IMR-90 (cell line): ENCODE measurements around the gene CFAP97. TPM values are rescaled to one million over a fixed set of nuclear protein-coding genes. Genes with fewer than 3 reads are reported as not detected.

Experiments
- ATAC-seq: fragments of 200-7000 bp; cut with Tn5 transposase; 2 replicates; pipeline ENCODE4 v1.9.1; 2020; ENCODE audit warnings: low read depth, mild to moderate bottlenecking, moderate library complexity
- BruUV-seq: library from RNA; stranded (reverse); fragments of 400-500 nt; replicated peaks from 2 replicates; lab custom pipeline; 2021; lab: Mats Ljungman, UMichigan
- CTCF ChIA-PET: fragments of 300-600 bp; formaldehyde crosslinking; extraction: SDS; loops from one replicate; lab custom pipeline; 2021; ENCODE audit warnings: antibody characterized with exemption; lab: Yijun Ruan, JAX
- POLR2A ChIA-PET: fragments of 300-600 bp; sonication (Branson Sonifier 250); formaldehyde crosslinking; loops from one replicate; lab custom pipeline; 2022; ENCODE audit warnings: antibody characterized with exemption; ENCODE audit not compliant: unreplicated experiment; lab: Charles Lee
- DNase-seq: peaks from one replicate; pipeline ENCODE4 v3.0.0; 2013
- H2AFZ ChIP-seq: replicated peaks from 2 replicates; pipeline ENCODE3; 2013; ENCODE audit warnings: low read length, mild to moderate bottlenecking; ENCODE audit not compliant: poor library complexity
- H2AK5ac ChIP-seq: 2 replicates; pipeline ENCODE4 v1.6.1; 2013; ENCODE audit warnings: low read depth, low read length, inconsistent platforms
- H2AK9ac ChIP-seq: replicated peaks from 2 replicates; pipeline ENCODE3; 2013; ENCODE audit warnings: mild to moderate bottlenecking, low read depth, low read length, moderate library complexity; ENCODE audit not compliant: poor library complexity
- H2BK120ac ChIP-seq: 2 replicates; pipeline ENCODE4 v1.6.1; 2013; ENCODE audit warnings: low read depth, low read length, inconsistent platforms
- H2BK15ac ChIP-seq: 3 replicates; pipeline ENCODE4 v1.6.1; 2013; ENCODE audit warnings: low read depth, low read length, inconsistent platforms
- H2BK20ac ChIP-seq: 2 replicates; pipeline ENCODE4 v1.6.1; 2013; ENCODE audit warnings: low read depth, mild to moderate bottlenecking, inconsistent platforms, low read length, moderate library complexity
- H2BK5ac ChIP-seq: 2 replicates; pipeline ENCODE4 v1.6.1; 2013; ENCODE audit warnings: mild to moderate bottlenecking, low read depth, low read length, inconsistent platforms; ENCODE audit not compliant: poor library complexity, severe bottlenecking
- H3K14ac ChIP-seq: replicated peaks from 2 replicates; pipeline ENCODE4 v1.6.1; 2013; ENCODE audit warnings: low read depth, low read length, inconsistent platforms
- H3K18ac ChIP-seq: 2 replicates; pipeline ENCODE4 v1.6.1; 2013; ENCODE audit warnings: low read depth, low read length, control low read depth
- H3K23ac ChIP-seq: 2 replicates; pipeline ENCODE4 v1.6.1; 2013; ENCODE audit warnings: low read depth, low read length, inconsistent platforms
- H3K27ac ChIP-seq: 2 replicates; pipeline ENCODE4 v1.5.1; 2013; ENCODE audit warnings: mild to moderate bottlenecking, control low read depth, low read length; ENCODE audit not compliant: insufficient read depth
- H3K27me3 ChIP-seq: 2 replicates; pipeline ENCODE4 v1.6.1; 2013; ENCODE audit warnings: low read length; ENCODE audit not compliant: control insufficient read depth, insufficient read depth
- H3K36me3 ChIP-seq: 2 replicates; pipeline ENCODE4 v1.6.1; 2013; ENCODE audit warnings: low read length, mixed read lengths; ENCODE audit not compliant: control insufficient read depth, insufficient read depth
- H3K4ac ChIP-seq: 2 replicates; pipeline ENCODE4 v1.6.1; 2013; ENCODE audit warnings: low read depth, low read length, inconsistent platforms
- H3K4me1 ChIP-seq: 2 replicates; pipeline ENCODE4 v1.6.1; 2013; ENCODE audit warnings: low read length, mixed read lengths; ENCODE audit not compliant: control insufficient read depth, insufficient read depth
- H3K4me2 ChIP-seq: 2 replicates; pipeline ENCODE4 v1.6.1; 2013; ENCODE audit warnings: low read depth, mild to moderate bottlenecking, control low read depth, low read length, moderate library complexity
- H3K4me3 ChIP-seq: 2 replicates; pipeline ENCODE4 v1.5.1; 2013; ENCODE audit warnings: low read depth, mild to moderate bottlenecking, control low read depth, low read length, moderate library complexity; ENCODE audit not compliant: insufficient read depth
- H3K56ac ChIP-seq: 2 replicates; pipeline ENCODE4 v1.6.1; 2013; ENCODE audit warnings: low read length, inconsistent platforms; ENCODE audit not compliant: insufficient read depth; ENCODE audit errors: extremely low read depth
- H3K79me1 ChIP-seq, 2 experiments: 2 replicates each; pipeline ENCODE4 v1.6.1; 2013; ENCODE audit warnings: low read length in 2 of 2, inconsistent platforms in 1 of 2, low read depth in 1 of 2
- H3K9ac ChIP-seq: 2 replicates; pipeline ENCODE4 v1.6.1; 2013; ENCODE audit warnings: low read depth, low read length, control low read depth
- H3K9me1 ChIP-seq: 2 replicates; pipeline ENCODE4 v1.6.1; 2013; ENCODE audit warnings: low read length, inconsistent platforms; ENCODE audit not compliant: insufficient read depth
- H3K9me3 ChIP-seq: 2 replicates; pipeline ENCODE4 v1.6.1; 2013; ENCODE audit warnings: low read length; ENCODE audit not compliant: control insufficient read depth, insufficient read depth
- H4K20me1 ChIP-seq: 2 replicates; pipeline ENCODE4 v1.6.1; 2013; ENCODE audit warnings: low read length, inconsistent platforms; ENCODE audit not compliant: insufficient read depth
- H4K5ac ChIP-seq: 2 replicates; pipeline ENCODE4 v1.6.1; 2013; ENCODE audit warnings: mild to moderate bottlenecking, low read depth, low read length, control low read depth
- H4K8ac ChIP-seq, 2 experiments: 2 replicates each; pipeline ENCODE4 v1.6.1; 2013; ENCODE audit warnings: low read depth in 2 of 2, low read length in 2 of 2, control low read depth in 1 of 2, inconsistent platforms in 1 of 2
- H4K91ac ChIP-seq: 2 replicates; pipeline ENCODE4 v1.6.1; 2013; ENCODE audit warnings: low read depth, low read length, inconsistent platforms; ENCODE audit not compliant: insufficient read depth
- BHLHE40 ChIP-seq: fragments of 150-350 bp; IDR thresholded peaks from 2 replicates; pipeline ENCODE4 v1.6.1; 2016; ENCODE audit warnings: mild to moderate bottlenecking, low read depth, low read length
- CEBPB ChIP-seq: IDR thresholded peaks from 2 replicates; pipeline ENCODE4 v1.6.1; 2012; ENCODE audit warnings: low read depth, low read length, improper control_type of control experiment
- CHD1 ChIP-seq: IDR thresholded peaks from 2 replicates; pipeline ENCODE4 v1.6.1; 2012; ENCODE audit warnings: low read depth, low read length, improper control_type of control experiment
- CTCF ChIP-seq: conservative IDR thresholded peaks from 2 replicates; pipeline ENCODE4 v1.5.1; 2012; ENCODE audit warnings: mild to moderate bottlenecking, low read depth, low read length, improper control_type of control experiment
- ELK1 ChIP-seq: fragments of 150-350 bp; IDR thresholded peaks from 2 replicates; pipeline ENCODE4 v1.6.1; 2016; ENCODE audit warnings: low read depth, mild to moderate bottlenecking, low read length, moderate library complexity, borderline replicate concordance
- FOS ChIP-seq: fragments of 150-350 bp; IDR thresholded peaks from 2 replicates; pipeline ENCODE4 v1.6.1; 2016; ENCODE audit warnings: low read depth, low read length
- MAFK ChIP-seq: IDR thresholded peaks from 2 replicates; pipeline ENCODE4 v1.6.1; 2012; ENCODE audit warnings: low read depth, low read length, improper control_type of control experiment
- MAZ ChIP-seq: IDR thresholded peaks from 2 replicates; pipeline ENCODE4 v1.6.1; 2012; ENCODE audit warnings: low read depth, mild to moderate bottlenecking, low read length, improper control_type of control experiment, moderate library complexity, borderline replicate concordance
- MXI1 ChIP-seq: IDR thresholded peaks from 2 replicates; pipeline ENCODE4 v1.6.1; 2012; ENCODE audit warnings: low read depth, mild to moderate bottlenecking, low read length, moderate library complexity, borderline replicate concordance
- NFE2L2 ChIP-seq: fragments of 150-350 bp; IDR thresholded peaks from 2 replicates; pipeline ENCODE4 v1.6.1; 2016; ENCODE audit warnings: low read depth, mild to moderate bottlenecking, low read length
- POLR2A ChIP-seq: IDR thresholded peaks from 2 replicates; pipeline ENCODE4 v1.6.1; 2012; ENCODE audit warnings: mild to moderate bottlenecking, low read depth, low read length
- SMC3 ChIP-seq: fragments of 150-350 bp; IDR thresholded peaks from 2 replicates; pipeline ENCODE4 v1.6.1; 2016; ENCODE audit warnings: low read depth, mild to moderate bottlenecking, antibody characterized with exemption, low read length, moderate library complexity
- USF2 ChIP-seq: fragments of 150-350 bp; IDR thresholded peaks from 2 replicates; pipeline ENCODE4 v1.6.1; 2017; ENCODE audit warnings: mild to moderate bottlenecking, antibody characterized with exemption, low read length, low read depth
- WGBS, 2 experiments: methylation state at CpG; one replicate each; pipeline versions ENCODE4 v1.1.5 to v1.1.7; 2013; ENCODE audit warnings: missing lambda C conversion rate in 2 of 2; ENCODE audit not compliant: insufficient read length in 1 of 2; ENCODE audit errors: extremely low coverage in 2 of 2; 5-methylcytosine and 5-hydroxymethylcytosine counted together
- dilution Hi-C: fragments of 300-500 bp; cut with HindIII; formaldehyde crosslinking; loops from one replicate; pipeline ENCODE4 v1.14.3; 2018; ENCODE audit warnings: low sequenced_read_pairs; ENCODE audit not compliant: unreplicated experiment
- in situ Hi-C: fragments of 300-500 bp; cut with MboI; formaldehyde crosslinking; loops from 3 replicates; pipeline ENCODE4 v1.14.3; 2019; ENCODE audit warnings: low sequenced_read_pairs, inconsistent platforms, mixed read lengths
- intact Hi-C: fragments of 100-400 bp; cut with micrococcal nuclease; formaldehyde crosslinking; loops from 2 replicates; pipeline ENCODE4 v1.10.0; 2022
- polyA plus RNA-seq, 3 experiments: library from polyadenylated mRNA; depleted of rRNA; stranded (reverse); fragments of >200 nt; gene quantifications; 2 replicates each; pipeline ENCODE4 v1.2.3, GENCODE V29; 2012; ENCODE audit warnings: low replicate concordance in 1 of 3
- total RNA-seq: library from RNA; depleted of rRNA; stranded (reverse); fragments of >200 nt; gene quantifications from 2 replicates; pipeline ENCODE4 v1.2.3, GENCODE V29; 2012

CFAP97 gene
- total and polyA plus RNA-seq, 2 of the 4 experiments (the other 2 are of a cell fraction) = 14.5 to 16.0 TPM

GRCh38 chr4:185218312-185218711 is 14.5 kb upstream of the CFAP97 start:
- Histone ChIP-seq H4K8ac (no peak overlapping the region), H3K27ac (no peak overlapping the region), H3K18ac (no peak overlapping the region), H2BK20ac (no peak overlapping the region), H3K9me3 (no peaks in the 10 kb centered on the region), H3K27me3 (no peaks in the 10 kb centered on the region), H2BK5ac (no peak overlapping the region), H3K4me2 (no peak overlapping the region), H3K79me1 (peaks cover 10 to 57% of the 10 kb centered on the region in 2 experiments), H3K4ac (no peak overlapping the region), H3K56ac (no peak overlapping the region), H3K4me3 (no peak overlapping the region), H3K4me1 (peaks cover 9% of the 10 kb centered on the region), H3K9ac (no peak overlapping the region), H2AFZ (no peak overlapping the region), H4K91ac (no peak overlapping the region), H4K5ac (no peak overlapping the region), H2BK15ac (no peak overlapping the region), H2BK120ac (no peak overlapping the region), H2AK5ac (no peak overlapping the region), H2AK9ac (no peak overlapping the region), H3K36me3 (no peaks in the 10 kb centered on the region), H4K20me1 (no peaks in the 10 kb centered on the region), H3K9me1 (no peaks in the 10 kb centered on the region), H3K23ac (no peak overlapping the region), H3K14ac (no peak overlapping the region)
- dilution Hi-C loops (no loop called here), intact Hi-C loops (loop anchor here (5.0 to 10.0 kb wide), 2 partner anchors 89 to 146 kb away; no protein-coding TSS in a partner anchor), in situ Hi-C loops (no loop called here)
- no peak for DNase-seq
- BruUV-seq = no TSS peak
- TF ChIP-seq CEBPB (no peak), CHD1 (no peak), MXI1 (no peak), MAFK (no peak), CTCF (no peak), NFE2L2 (no peak), BHLHE40 (no peak), POLR2A (no peak), ELK1 (no peak), SMC3 (no peak), MAZ (no peak), USF2 (no peak), FOS (no peak)
- POLR2A ChIA-PET = interaction anchor here (0.6 kb wide), 1 partner anchor 21 kb away, joined by 4 read pairs; no protein-coding TSS in a partner anchor
- CTCF ChIA-PET = no interaction called here
- ATAC-seq = no peak
- WGBS, 2 experiments = no CpG with 5 or more reads among the region's 2 CpGs
